Heart right ventricle (tissue), 16 donors: ENCODE measurements around the gene ME3. TPM values are rescaled to one million over a fixed set of nuclear protein-coding genes. Genes with fewer than 3 reads are reported as not detected.

Source experiments
- ATAC-seq, 8 donors: fragments of 200-7000 bp; cut with Tn5 transposase; one replicate each; pipeline ENCODE4 v1.9.1; 2020; ENCODE audit warnings: mild to moderate bottlenecking in 8 of 8, moderate library complexity in 8 of 8, moderate number of reproducible peaks in 1 of 8
- DNase-seq, 2 donors: peaks; one replicate each; pipeline ENCODE4 v3.0.0-alpha.2; 2020
- H3K27ac ChIP-seq, 10 donors: fragments of 200-600 bp; sonication (generic) in 2 of 10; one replicate each; pipeline versions ENCODE4 v1.5.0 to v1.8.0; 2020 to 2022; ENCODE audit warnings: mild to moderate bottlenecking in 3 of 10
- H3K27me3 ChIP-seq, 7 donors: fragments of 200-600 bp; one replicate each; pipeline ENCODE4 v1.8.0; 2021 to 2022; ENCODE audit warnings: mild to moderate bottlenecking in 2 of 7
- H3K36me3 ChIP-seq, 9 donors: fragments of 200-600 bp; sonication (generic) in 1 of 9; one replicate each; pipeline versions ENCODE4 v1.5.0 to v1.8.0; 2020 to 2022; ENCODE audit warnings: mild to moderate bottlenecking in 2 of 9
- H3K4me1 ChIP-seq, 9 donors: fragments of 200-600 bp; sonication (generic) in 1 of 9; one replicate each; pipeline versions ENCODE4 v1.5.0 to v1.8.0; 2020 to 2022; ENCODE audit warnings: mild to moderate bottlenecking in 4 of 9
- H3K4me3 ChIP-seq, 10 donors: fragments of 200-600 bp; sonication (generic) in 2 of 10; one replicate each; pipeline versions ENCODE4 v1.5.0 to v1.8.0; 2020 to 2022; ENCODE audit warnings: mild to moderate bottlenecking in 7 of 10, moderate library complexity in 2 of 10
- H3K9me3 ChIP-seq, 11 donors: fragments of 200-600 bp in 10 of 11; sonication (generic) in 2 of 11; one replicate each; pipeline versions ENCODE4 v1.5.0 to v1.8.0; 2013 to 2022; ENCODE audit warnings: mild to moderate bottlenecking in 2 of 11, control low read depth in 1 of 11, moderate library complexity in 1 of 11
- WGBS, 2 donors: extraction: QIAGEN DNeasy Blood & Tissue Kit; methylation state at CpG; one replicate each; pipeline ENCODE4 v1.1.7; 2013; ENCODE audit warnings: inconsistent platforms in 1 of 2; 5-methylcytosine and 5-hydroxymethylcytosine counted together
- intact Hi-C, 10 donors: fragments of 100-400 bp; cut with DNase I; formaldehyde crosslinking; loops; one replicate each; pipeline versions ENCODE4 v1.11.1 to v1.14.2; 2022
- polyA plus RNA-seq, 2 donors: library from polyadenylated mRNA; stranded (reverse); fragments of 200-250 nt; gene quantifications; one replicate each; pipeline ENCODE4 v1.2.3, GENCODE V29; 2013
- total RNA-seq, 10 donors: library from RNA; stranded (reverse); fragmentation: NEBNext Ultra II Directional in 3 of 10; extraction: Animal tissue kit (Norgen Biotek cat#: 25700) in 3 of 10; gene quantifications; one replicate each; pipeline versions ENCODE4 v1.2.1 to v1.2.4, GENCODE V29; 2021 to 2023
- TF ChIP-seq, protein P1 (sequence below), 9 donors: fragments of 200-600 bp; sonication (generic) in 2 of 9; IDR thresholded peaks; one replicate each; pipeline versions ENCODE4 v1.5.0 to v1.8.0; 2021 to 2022; ENCODE audit warnings: antibody characterized with exemption in 9 of 9, mild to moderate bottlenecking in 5 of 9, moderate library complexity in 1 of 9
- donor health status: Arrhythmogenic right ventricular cardiomyopathy.
- donor health status: ischemic (EF 13 %, LVEDD 7.1; RV severe dilation, severe dysfunction).
- donor health status: healthy with polysubstance abuse.
- donor health status: DM: no; HTN: yes; CAD: no.
- donor health status: DM: no; HTN: no; CAD: no.
- donor health status: ischemic (EF 25% LVEDD 6.9; RV normal size, moderate dysfunction).
- donor health status: ischemic (EF 25% LVEDD 5.7; RV mildly dilated, moderate dysfunction).
- donor health status: healthy.
- donor health status: DM: yes; HTN: yes; CAD: no.
- donor health status: Ischemic cardiomyopathy.
- donor health status: ischemic (EF 35%, LVEDD 5.7; RV mildly dilated, moderate dysfunction).
- donor health status: nonischemic (EF 11% LVEDD 7.7; RV severe dilation, severe dysfunction).
- donor health status: DM: yes; HTN: yes; CAD: no.
- donor health status: PGD.
- donor health status: ischemic (EF 29% LVEDD 5.4; RV normal size, mild dysfunction).
- donor health status: nonischemic (EF 23%, LVEDD 6.1; RV moderate dilation, normal function).

ME3 gene
- total and polyA plus RNA-seq, 12 donors = 17.2 to 46.8 (median 33.7) TPM

DNA sequence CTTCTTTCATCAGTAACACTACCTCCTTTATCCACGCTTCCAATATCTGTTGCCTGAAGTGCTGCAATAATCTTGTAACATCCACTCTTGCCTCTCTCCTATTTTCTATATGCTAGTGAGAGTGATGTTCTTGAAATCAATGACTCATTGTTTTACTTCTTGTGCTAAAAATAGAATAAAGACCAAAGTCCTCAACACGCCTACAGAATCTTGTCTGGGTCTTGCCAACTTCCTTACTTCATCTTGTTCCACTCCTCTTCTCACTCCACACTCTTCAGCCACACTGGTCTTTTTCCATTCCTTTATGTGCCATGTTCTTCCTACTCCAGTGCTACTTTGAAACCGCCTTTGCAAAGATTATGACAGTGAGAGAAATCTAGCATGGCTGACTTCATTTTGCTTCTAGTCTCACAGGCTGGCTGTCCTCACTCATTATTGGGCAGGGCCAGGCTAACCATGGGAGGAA lies 161.3 kb downstream of the ME3 start:
- peaks cover 0 to 4% (median 0%) of the 10 kb centered on the region in 11 donors for H3K9me3 ChIP-seq
- ATAC-seq = peak in 2 of 8 donors; percentile 6 to 32
- DNase-seq = no peak
- intact Hi-C loops = no loop called here
- H3K36me3 ChIP-seq = peaks cover 0 to 8% (median 0%) of the 10 kb centered on the region in 9 donors
- H3K4me1 ChIP-seq = peaks cover 0 to 39% (median 25%) of the 10 kb centered on the region in 9 donors
- TF ChIP-seq, protein P1, sequence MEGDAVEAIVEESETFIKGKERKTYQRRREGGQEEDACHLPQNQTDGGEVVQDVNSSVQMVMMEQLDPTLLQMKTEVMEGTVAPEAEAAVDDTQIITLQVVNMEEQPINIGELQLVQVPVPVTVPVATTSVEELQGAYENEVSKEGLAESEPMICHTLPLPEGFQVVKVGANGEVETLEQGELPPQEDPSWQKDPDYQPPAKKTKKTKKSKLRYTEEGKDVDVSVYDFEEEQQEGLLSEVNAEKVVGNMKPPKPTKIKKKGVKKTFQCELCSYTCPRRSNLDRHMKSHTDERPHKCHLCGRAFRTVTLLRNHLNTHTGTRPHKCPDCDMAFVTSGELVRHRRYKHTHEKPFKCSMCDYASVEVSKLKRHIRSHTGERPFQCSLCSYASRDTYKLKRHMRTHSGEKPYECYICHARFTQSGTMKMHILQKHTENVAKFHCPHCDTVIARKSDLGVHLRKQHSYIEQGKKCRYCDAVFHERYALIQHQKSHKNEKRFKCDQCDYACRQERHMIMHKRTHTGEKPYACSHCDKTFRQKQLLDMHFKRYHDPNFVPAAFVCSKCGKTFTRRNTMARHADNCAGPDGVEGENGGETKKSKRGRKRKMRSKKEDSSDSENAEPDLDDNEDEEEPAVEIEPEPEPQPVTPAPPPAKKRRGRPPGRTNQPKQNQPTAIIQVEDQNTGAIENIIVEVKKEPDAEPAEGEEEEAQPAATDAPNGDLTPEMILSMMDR (IDR thresholded peaks at IDR 0.05) = no peak
- H3K27ac ChIP-seq = no peak overlapping the region
- H3K4me3 ChIP-seq = no peak overlapping the region
- 50 to 55% methylated on average over 3 of the region's 3 CpGs for WGBS, 2 donors
- H3K27me3 ChIP-seq = no peaks in the 10 kb centered on the region

DNA sequence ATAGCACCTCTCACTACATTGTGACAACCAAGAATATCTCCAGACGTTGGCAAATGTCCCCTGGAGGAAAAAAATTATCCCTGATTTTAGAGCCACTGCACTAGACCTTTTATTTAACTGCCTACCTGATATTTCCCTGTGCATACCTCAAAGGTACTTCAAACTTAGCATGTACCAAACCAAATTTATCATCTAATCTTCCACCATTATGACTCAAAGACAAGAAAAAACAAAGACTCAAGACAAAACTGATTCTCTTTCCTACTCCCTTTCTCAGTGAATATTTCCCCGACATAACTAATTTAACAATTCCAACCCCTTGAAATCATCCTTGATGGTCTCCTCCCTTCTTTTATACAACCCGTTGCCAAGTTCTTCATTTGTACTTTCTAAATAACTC lies 161.7 kb downstream of the ME3 start:
- H3K27ac ChIP-seq = no peak overlapping the region
- H3K27me3 ChIP-seq = no peaks in the 10 kb centered on the region
- H3K36me3 ChIP-seq = peaks cover 0 to 12% (median 0%) of the 10 kb centered on the region in 9 donors
- TF ChIP-seq, protein P1 (IDR thresholded peaks at IDR 0.05) = no peak
- ATAC-seq (no peak), DNase-seq (no peak)
- H3K4me3 ChIP-seq = no peak overlapping the region
- intact Hi-C loops = no loop called here
- peaks cover 0 to 4% (median 0%) of the 10 kb centered on the region in 11 donors for H3K9me3 ChIP-seq
- peaks cover 0 to 34% (median 21%) of the 10 kb centered on the region in 9 donors for H3K4me1 ChIP-seq
- WGBS, 2 donors = 65 to 68% methylated on average over 3 of the region's 3 CpGs

DNA sequence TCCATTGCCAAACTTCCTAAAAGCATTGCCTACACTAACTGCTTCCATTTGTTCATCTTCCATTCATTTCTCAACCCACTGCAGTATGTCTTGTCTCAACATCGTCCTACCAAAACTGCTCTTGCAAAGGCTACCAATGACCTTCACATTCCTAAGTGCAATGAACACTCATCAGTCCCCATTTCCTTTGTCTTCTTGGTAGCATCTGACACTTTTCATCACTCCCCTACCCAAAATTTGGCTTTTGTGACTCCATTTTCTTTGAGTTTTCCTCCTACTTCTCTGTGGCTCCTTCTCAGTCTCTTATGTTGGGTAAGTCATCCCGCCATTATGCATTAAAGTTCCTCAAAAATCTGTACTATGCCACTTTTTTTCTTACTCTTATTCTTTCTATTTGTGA lies 162.3 kb downstream of the ME3 start:
- H3K4me3 ChIP-seq = no peak overlapping the region
- H3K27me3 ChIP-seq = no peaks in the 10 kb centered on the region
- H3K9me3 ChIP-seq = peaks cover 0 to 4% (median 0%) of the 10 kb centered on the region in 11 donors
- 88 to 89% methylated on average over 2 of the region's 2 CpGs for WGBS, 2 donors
- ATAC-seq (no peak), DNase-seq (no peak)
- TF ChIP-seq, protein P1 (IDR thresholded peaks at IDR 0.05) = no peak
- intact Hi-C loops = no loop called here
- H3K36me3 ChIP-seq = peaks cover 0 to 15% (median 0%) of the 10 kb centered on the region in 9 donors
- H3K4me1 ChIP-seq = peaks cover 0 to 29% (median 16%) of the 10 kb centered on the region in 9 donors
- H3K27ac ChIP-seq = peak overlapping the region in 2 of 10 donors; percentile 1 to 13

DNA sequence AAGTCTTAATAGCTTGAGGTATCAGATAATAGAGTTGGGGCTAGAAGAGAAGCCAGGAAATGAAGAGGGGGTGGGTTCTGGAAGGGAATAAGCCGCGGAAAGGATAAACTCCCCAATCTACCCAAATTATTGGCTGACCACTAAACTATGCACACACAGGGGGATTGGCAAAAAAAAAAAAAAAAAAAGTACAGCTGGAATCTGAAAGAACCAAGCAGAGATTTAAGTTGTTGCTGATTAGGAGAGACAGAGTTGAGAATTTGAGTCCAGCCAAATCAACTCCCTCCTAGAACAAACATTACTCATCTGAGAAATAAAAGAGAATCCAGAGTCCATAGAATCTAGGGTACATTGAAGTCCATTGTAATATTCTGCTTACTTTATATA lies 162.8 kb downstream of the ME3 start:
- WGBS, 2 donors = 0 to 11% methylated on average over 2 of the region's 2 CpGs
- intact Hi-C loops = no loop called here
- Histone ChIP-seq H3K4me3 (no peak overlapping the region), H3K36me3 (peaks cover 0 to 15% (median 0%) of the 10 kb centered on the region in 9 donors), H3K9me3 (peaks cover 0 to 4% (median 0%) of the 10 kb centered on the region in 11 donors), H3K4me1 (peaks cover 0 to 27% (median 16%) of the 10 kb centered on the region in 9 donors), H3K27ac (peak overlapping the region in 1 of 10 donors; percentile 13), H3K27me3 (no peaks in the 10 kb centered on the region)
- no peak for DNase-seq
- ATAC-seq = peak in 6 of 8 donors; percentile 36 to 76 (median 45)
- TF ChIP-seq, protein P1 (IDR thresholded peaks at IDR 0.05) = no peak
